Muscle of back (tissue), 11 donors: ENCODE measurements around the gene DLG2. TPM values are rescaled to one million over a fixed set of nuclear protein-coding genes. Genes with fewer than 3 reads are reported as not detected.
A peak's percentile ranks its signal among the peaks of the same experiment; 100 is the strongest.

Source experiments
- DNase-seq, 3 donors: peaks; one replicate each; pipeline versions ENCODE4 v3.0.0 to v3.0.0-alpha.2; 2013
- polyA plus RNA-seq, 10 donors: library from polyadenylated mRNA; unstranded; fragments of 120-200 nt; gene quantifications; one replicate each; pipeline ENCODE4 v1.2.1, GENCODE V29; 2013; ENCODE audit not compliant: insufficient read length in 10 of 10

Gene DLG2
- polyA plus RNA-seq, 10 donors, result 7.0 to 15.2 (median 10.4) TPM

GRCh38 chr11:84022201-84022600 is 1604.9 kb downstream of the DLG2 start:
- no peak for DNase-seq

DNA sequence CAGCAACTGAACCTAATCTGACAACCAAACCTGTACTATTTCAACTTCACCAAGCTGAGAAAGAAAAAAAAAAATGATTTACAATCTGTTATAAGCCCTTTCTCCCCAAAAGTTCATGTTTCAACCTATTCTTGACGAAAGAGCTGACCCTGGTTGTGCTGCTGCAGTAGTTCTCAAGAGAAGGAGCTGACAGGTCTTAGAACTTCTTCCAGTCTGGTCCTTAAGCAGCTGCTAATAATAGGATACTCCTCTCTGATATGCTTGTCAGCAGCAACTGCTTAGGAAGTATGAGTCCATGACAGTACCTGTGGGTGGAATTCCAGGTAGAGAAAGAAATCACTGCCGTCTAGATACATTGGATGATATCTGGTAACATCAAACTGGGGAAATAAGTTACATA is 1605.9 kb downstream of the DLG2 start:
- DNase-seq, result no peak

DNA sequence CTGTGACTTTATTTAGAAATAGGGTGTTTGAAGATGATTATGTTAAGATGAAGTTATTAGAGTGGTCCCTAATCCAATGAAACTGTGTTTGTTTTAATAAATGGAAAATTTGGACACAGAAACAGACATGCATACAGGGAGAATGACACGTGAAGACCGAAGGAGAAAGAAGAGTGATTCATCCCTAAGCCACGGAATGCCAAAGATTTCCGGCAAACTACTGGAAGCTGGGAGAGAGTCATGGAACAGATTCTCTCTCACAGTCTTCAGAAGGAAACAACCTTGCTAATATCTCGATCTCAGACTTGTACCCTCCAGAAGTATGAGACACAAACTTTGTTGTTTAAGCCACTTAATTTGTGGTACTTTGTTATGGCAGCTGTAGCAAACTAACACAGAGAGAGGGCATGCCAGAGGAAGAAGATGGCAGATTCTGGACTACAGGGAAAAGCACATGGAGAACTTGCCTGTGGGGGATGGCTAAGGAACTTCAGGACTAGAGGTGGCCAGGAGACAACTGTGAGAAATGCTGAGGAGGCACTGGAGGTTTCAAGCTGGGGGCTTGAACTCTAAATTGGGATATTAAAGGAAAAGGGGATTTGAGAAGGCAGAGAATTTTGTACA is 1607.5 kb downstream of the DLG2 start:
- peak in 1 of 3 donors; percentile 57 for DNase-seq

- no peak for DNase-seq
Observed at GRCh38 chr11:84014539-84014938, 1612.6 kb downstream of the DLG2 start.

DNA sequence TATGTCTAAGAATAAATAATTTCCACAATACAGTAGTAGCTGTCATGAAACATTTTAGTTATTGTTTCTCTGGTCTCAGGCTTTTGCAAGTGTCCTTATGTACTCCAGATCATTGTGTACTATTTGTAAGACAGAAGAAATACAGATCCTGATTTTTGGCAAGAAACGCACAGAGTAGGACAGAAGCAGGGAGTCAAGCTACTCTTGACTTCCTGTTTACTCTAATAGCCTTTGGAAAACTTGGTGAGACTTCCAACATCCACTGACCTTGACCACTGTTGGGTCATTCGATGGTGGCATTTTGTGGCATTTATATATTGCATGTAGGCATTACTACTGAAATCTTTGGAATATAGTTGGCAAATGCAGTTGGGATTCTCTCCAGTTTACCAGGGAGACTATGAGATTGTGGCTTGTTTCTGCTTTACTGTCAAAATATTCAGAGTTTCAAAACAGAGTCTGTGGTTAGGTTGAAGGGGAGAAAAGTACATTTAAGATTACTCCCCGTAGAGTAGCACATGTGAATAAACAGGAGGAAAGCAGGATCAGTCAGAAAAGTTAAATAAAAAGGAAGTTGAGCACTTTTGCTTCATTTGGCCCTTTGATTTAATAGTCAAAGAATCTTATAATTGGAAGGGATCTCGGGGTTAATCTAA is 1614.8 kb downstream of the DLG2 start:
- no peak for DNase-seq

DNA sequence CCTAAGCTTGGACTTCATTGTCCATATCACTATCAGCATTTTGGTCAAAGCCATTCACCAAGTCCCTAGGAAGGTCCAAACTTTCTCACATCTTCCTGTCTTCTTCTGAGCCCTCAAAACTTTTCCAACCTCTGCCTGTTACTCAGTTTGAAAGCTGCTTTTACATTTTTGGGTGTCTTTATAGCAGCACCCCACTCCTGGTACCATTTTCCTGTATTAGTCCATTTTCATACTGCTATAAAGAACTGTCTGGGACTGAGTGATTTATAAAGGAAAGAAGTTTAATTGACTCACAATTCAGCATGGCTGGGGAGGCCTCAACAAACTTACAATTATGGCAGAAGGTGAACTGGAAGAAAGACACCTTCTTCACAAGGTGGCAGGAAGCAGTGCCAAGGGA is 1624.0 kb downstream of the DLG2 start:
- no peak for DNase-seq

- no peak for DNase-seq
Observed at GRCh38 chr11:83998921-83999320, 1628.2 kb downstream of the DLG2 start.

DNA sequence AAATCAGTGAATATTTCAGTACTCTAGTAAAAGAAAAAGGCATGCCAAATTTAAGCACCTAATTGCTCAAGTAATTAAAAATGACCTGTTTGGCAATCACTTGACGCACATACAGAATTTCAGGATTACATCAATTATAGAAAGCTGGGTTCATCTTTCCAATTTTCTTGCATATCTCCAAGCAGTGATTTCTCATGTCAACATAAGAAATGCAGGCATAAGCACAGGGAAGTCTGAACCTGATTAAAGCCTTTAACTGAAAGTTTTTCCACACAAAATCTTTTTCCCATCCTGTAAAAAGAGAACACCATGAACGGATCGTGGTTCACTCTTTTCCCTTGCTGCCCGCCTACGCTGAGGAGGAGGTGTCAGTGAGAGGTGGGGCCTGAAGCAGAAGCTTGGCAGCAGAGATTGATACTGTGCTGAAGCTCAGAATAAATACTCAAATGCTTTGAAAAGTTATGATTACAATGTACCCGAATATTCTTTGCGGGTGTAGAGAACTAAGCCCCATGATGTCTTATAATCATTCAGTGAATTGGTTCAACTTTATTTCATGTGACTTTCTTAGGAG is 1636.9 kb downstream of the DLG2 start:
- peak in 2 of 3 donors; percentile 4 to 32 for DNase-seq

- DNase-seq, result no peak
Observed at GRCh38 chr11:83982825-83983224, 1644.3 kb downstream of the DLG2 start.

DNA sequence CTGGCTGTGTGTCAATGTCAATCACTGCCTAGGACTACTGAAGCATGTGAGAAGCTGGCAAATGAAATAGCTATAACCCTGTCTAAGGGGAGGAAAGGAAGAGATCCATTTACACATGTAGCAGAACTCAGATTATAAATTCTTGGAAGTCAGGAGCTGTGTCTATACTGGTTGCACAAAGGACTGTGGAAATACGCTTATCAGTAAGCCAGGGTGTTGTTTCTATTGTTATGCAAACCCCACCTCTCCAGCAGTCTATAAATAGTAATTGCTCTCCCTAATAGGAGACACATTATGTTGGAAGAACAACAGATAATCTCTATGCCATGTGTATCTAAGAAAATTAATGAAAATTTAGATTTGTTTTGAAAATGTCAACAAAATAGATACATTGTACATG is 1647.6 kb downstream of the DLG2 start:
- DNase-seq, result no peak

DNA sequence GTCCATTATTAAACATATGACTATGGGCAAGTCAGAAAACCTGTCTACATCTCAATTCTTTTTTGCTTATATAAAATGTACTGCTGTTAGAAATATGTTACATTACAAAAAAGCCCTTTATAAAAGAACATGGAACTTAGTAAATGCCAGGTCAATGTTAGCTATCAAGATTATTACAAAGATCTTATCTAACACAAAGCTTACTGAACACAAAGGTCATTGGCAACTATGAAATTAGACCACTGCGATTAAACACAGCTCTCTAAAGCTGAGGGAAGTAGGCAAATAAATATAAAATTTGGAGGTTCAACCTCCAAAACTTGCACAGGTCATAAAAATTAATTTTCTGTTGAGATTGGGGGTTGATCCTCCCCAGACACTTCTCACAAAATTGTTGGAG is 1648.2 kb downstream of the DLG2 start:
- DNase-seq, result no peak

GRCh38 chr11:83976086-83976485 is 1651.1 kb downstream of the DLG2 start:
- peak in 1 of 3 donors; percentile 7 for DNase-seq

- no peak for DNase-seq
Observed at GRCh38 chr11:83972536-83972935, 1654.6 kb downstream of the DLG2 start.

DNA sequence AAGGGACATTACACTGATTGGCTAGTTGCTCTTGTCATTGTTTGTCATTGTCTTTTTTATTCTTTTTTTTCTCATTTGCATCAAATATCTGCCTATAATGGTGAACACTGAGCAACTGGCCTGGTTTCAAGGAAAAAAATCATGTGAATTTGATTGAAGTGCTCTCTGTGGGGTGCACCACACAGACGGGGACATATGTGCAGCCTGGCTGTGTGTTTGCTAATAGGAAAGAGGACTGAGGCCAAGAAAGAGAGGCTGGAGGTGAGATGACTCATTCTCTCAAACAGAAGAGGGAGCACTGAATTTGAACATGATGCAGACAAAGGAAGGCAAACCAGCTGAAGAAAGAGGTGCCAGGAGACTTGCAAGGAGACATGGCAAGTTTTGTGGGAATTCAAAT is 1656.1 kb downstream of the DLG2 start:
- peak in 2 of 3 donors; percentile 0 to 8 for DNase-seq

DNA sequence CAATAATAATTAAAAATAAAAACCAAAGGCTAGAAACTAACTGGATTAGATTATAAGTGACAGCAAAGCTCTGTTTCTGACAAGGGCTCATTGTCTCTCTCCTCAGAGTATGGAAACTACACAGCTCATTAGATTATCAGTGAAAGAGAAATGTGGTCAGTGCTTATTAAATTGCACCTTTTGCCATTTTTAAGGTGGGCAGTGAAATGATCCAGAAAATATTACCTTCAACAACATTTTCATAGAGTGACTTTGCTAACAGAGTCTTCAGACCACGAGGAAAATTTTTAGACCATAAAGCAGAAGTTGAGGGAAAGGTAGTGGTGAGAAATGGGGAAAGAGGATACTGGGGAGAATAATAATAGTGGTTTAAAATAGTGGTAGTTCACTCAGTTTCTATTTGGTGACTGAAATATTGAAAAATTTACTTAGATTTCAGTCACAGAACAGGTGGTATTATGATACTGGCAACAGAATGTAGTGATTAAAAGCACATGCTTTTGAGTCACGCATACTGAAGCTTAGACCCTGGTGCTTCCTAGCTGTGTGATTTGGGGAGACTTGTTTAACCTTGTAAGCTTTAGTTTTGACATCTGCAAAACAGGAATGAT is 1657.0 kb downstream of the DLG2 start:
- DNase-seq, result no peak

GRCh38 chr11:83957038-83957900 is 1669.9 kb downstream of the DLG2 start:
- no peak for DNase-seq

DNA sequence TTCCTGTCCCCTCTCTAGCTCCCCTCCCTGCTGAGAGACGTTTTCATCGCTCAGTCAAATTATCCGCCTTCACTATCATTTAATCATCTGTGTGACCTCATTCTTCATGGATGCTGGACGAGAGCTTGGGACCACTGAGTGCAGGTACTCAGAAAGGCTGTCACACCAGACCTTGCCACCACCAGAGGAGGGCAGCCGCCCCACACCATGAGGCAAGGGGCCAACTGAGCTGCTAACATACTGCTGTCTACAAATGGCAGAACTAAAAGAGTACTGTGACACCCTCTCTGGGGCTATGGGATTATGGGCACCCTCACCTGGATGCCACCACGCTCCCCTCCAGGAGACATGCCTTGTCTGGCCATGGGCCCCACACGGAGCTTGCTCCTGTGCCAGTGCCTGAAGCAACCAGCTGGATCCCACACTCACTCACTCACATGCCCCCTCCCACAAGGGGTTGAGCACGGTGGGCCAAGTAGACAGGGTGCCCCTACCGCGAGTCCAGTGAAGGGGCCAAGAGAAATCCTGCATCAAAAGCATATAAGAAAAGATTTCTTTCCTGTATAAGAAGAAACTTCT is 1670.9 kb downstream of the DLG2 start:
- DNase-seq, result no peak

DNA sequence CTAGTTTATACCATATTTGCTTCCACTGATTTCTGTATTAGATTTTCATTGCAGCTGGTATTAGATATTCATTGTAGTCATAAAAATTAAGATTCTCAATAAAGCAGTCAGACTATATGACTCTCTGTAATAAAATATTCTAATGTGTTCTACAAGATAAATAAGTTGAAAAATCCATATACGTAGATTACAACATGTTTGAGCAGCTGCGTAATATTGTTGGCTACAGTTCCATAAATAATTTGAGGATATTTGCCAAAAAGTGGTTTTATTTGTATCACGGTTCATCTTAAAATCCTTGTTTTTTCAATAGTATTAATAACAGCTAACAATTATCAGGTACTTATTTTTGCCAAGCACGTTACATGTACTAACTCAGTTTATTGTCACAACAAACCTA is 1672.4 kb downstream of the DLG2 start:
- DNase-seq, result peak in 1 of 3 donors; percentile 2

DNA sequence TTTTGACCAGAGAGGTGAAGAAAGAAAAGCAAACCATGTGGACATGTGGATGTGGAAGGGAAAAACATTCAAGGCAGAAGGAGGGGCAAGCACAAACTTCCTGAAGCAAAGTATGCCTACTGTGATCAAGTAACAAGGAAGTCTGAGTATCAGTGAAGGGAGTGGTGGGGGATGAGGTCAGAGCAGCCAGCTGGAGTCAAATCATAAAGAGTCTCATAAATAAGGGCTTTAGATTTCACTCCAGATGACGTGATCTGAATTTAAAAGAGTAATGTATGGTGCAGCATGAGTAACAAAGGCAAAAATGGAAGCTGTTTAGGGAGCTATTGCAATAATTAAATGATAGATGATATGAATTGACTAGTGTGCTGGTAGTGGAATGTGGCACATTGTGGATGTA is 1675.6 kb downstream of the DLG2 start:
- peak in 1 of 3 donors; percentile 1 for DNase-seq

GRCh38 chr11:83948200-83948599 is 1678.9 kb downstream of the DLG2 start:
- DNase-seq, result no peak

DNA sequence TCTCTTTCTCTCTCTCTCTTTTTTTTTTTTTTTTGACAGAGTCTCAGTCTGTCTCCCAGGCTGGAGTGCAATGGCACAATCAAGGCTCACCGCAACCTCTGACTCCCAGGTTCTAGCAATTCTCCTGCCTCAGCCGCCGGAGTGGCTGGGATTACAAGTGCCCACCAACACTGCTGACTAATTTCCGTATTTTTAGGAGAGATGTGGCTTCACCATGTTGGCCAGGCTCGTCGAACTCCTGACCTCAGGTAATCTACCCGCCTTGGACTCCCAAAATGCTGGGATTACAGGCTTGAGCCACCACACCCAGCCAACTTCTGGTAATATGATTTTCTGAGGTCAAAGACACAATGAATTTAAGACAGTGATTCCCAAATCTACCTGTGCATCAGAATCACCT is 1681.2 kb downstream of the DLG2 start:
- no peak for DNase-seq

DNA sequence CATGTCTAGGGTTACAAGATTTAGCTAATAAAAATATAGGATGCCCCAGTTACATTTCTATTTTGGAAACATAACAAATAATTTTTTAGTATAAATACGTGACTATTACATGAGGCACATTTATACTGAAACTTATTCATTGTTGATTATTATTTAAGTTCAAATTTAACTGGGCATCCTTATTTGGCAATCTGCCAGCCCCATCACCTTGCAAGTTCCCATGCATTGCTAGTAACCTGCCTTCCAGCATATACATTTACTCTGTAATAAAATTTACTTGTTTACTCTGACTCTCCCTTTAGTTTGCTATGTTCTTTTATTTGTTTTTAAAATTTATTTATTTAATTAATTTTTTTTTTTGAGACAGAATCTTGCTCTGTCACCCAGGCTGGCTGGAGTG is 1686.1 kb downstream of the DLG2 start:
- no peak for DNase-seq
